GM12878 (cell line): ENCODE measurements around the gene INA. TPM values are rescaled to one million over a fixed set of nuclear protein-coding genes. Genes with fewer than 3 reads are reported as not detected.

Experiments
- ATAC-seq: fragments of 200-7000 bp; cut with Tn5 transposase; 3 replicates; pipeline ENCODE4 v1.9.1; 2020; ENCODE audit warnings: mild to moderate bottlenecking, moderate library complexity
- BruUV-seq: library from RNA; stranded (reverse); fragments of 400-500 nt; replicated peaks from 2 replicates; lab custom pipeline; 2021; lab: Mats Ljungman, UMichigan
- CTCF ChIA-PET: fragments of 300-600 bp; sonication (Branson Sonifier 250); formaldehyde crosslinking; extraction: SDS; loops from one replicate; lab custom pipeline; 2021; ENCODE audit warnings: inconsistent platforms; lab: Yijun Ruan, JAX
- POLR2A ChIA-PET: fragments of 350-600 bp; formaldehyde crosslinking; extraction: SDS; loops from one replicate; lab custom pipeline; 2021; ENCODE audit warnings: inconsistent platforms; lab: Charles Lee
- RAD21 ChIA-PET: fragments of 300-600 bp; sonication (Branson Sonifier 250); formaldehyde crosslinking; loops from one replicate; lab custom pipeline; 2023; ENCODE audit warnings: antibody characterized with exemption; ENCODE audit not compliant: unreplicated experiment; lab: Charles Lee
- SMC1A ChIA-PET: fragments of 300-600 bp; sonication (Branson Sonifier 250); formaldehyde crosslinking; loops from one replicate; lab custom pipeline; 2023; ENCODE audit not compliant: unreplicated experiment, uncharacterized antibody; lab: Charles Lee
- DNase-seq: peaks from one replicate; pipeline ENCODE4 v3.0.0-alpha.2; 2011; ENCODE audit warnings: low read depth, low spot score
- FAIRE-seq: peaks from 3 replicates; lab custom pipeline; 2011; peaks lifted over from hg19 to GRCh38; lab: Jason Lieb, UNC
- H2AFZ ChIP-seq: 2 replicates; pipeline ENCODE4 v1.6.0; 2011; ENCODE audit warnings: low read depth, low read length, control low read depth; ENCODE audit not compliant: control insufficient read depth
- H3K27ac ChIP-seq: 2 replicates; pipeline ENCODE4 v1.5.1; 2011; ENCODE audit warnings: control low read depth; ENCODE audit not compliant: control insufficient read depth, insufficient read depth
- H3K27me3 ChIP-seq, 2 experiments: replicated peaks in 1 of 2; 2 replicates each; pipeline versions ENCODE4 v1.6.0 to v1.6.1; 2011; ENCODE audit warnings: low read length in 1 of 2; ENCODE audit not compliant: control insufficient read depth in 2 of 2, insufficient read depth in 2 of 2
- H3K36me3 ChIP-seq, 2 experiments: 2 replicates each; pipeline ENCODE4 v1.5.1; 2011; ENCODE audit warnings: low read length in 1 of 2; ENCODE audit not compliant: control insufficient read depth in 2 of 2, insufficient read depth in 2 of 2
- H3K4me1 ChIP-seq: 2 replicates; pipeline ENCODE4 v1.6.1; 2011; ENCODE audit warnings: mild to moderate bottlenecking, low read length, moderate library complexity, mixed read lengths; ENCODE audit not compliant: control insufficient read depth, insufficient read depth
- H3K4me2 ChIP-seq: 2 replicates; pipeline ENCODE4 v1.6.0; 2011; ENCODE audit warnings: control low read depth; ENCODE audit not compliant: control insufficient read depth, insufficient read depth
- H3K4me3 ChIP-seq: fragments of 200-600 bp; sonication (generic); 2 replicates; pipeline ENCODE4 v1.5.1; 2016
- H3K79me2 ChIP-seq: 2 replicates; pipeline ENCODE4 v1.6.0; 2011; ENCODE audit warnings: low read length; ENCODE audit not compliant: control insufficient read depth, insufficient read depth
- H3K9ac ChIP-seq: 2 replicates; pipeline ENCODE4 v1.8.0; 2011; ENCODE audit warnings: low read length, control low read depth, mixed read lengths; ENCODE audit not compliant: control insufficient read depth, insufficient read depth
- H3K9me3 ChIP-seq: replicated peaks from 3 replicates; pipeline ENCODE4 v1.5.1; 2011; ENCODE audit warnings: mild to moderate bottlenecking, low read length; ENCODE audit not compliant: control insufficient read depth, insufficient read depth
- H4K20me1 ChIP-seq: 2 replicates; pipeline ENCODE4 v1.6.0; 2011; ENCODE audit not compliant: control insufficient read depth, insufficient read depth
- ETV6 ChIP-seq, 2 experiments: fragments of 450-650 bp in 1 of 2; IDR thresholded peaks in 1 of 2; conservative IDR thresholded peaks in 1 of 2; 2 replicates each; pipeline ENCODE4 v1.6.1; 2014; ENCODE audit warnings: antibody characterized with exemption in 1 of 2, borderline replicate concordance in 1 of 2, low read depth in 1 of 2, mild to moderate bottlenecking in 1 of 2, moderate library complexity in 1 of 2
- EZH2 ChIP-seq: IDR thresholded peaks from 2 replicates; pipeline ENCODE4 v1.6.1; 2012; ENCODE audit warnings: low read depth, mild to moderate bottlenecking, control low read depth, inconsistent platforms, low read length, borderline replicate concordance; ENCODE audit not compliant: control insufficient read depth
- FOXK2 ChIP-seq: fragments of 450-650 bp; IDR thresholded peaks from 2 replicates; pipeline ENCODE4 v1.6.1; 2017; ENCODE audit warnings: mild to moderate bottlenecking, moderate library complexity
- HCFC1 ChIP-seq: fragments of 150-350 bp; IDR thresholded peaks from 2 replicates; pipeline ENCODE4 v1.6.1; 2014; ENCODE audit warnings: low read length
- IKZF1 ChIP-seq: fragments of 450-650 bp; conservative IDR thresholded peaks from 2 replicates; pipeline ENCODE4 v1.6.1; 2017; ENCODE audit warnings: antibody characterized with exemption, mild to moderate bottlenecking
- NFYB ChIP-seq: IDR thresholded peaks from 2 replicates; pipeline ENCODE4 v1.6.1; 2011; ENCODE audit warnings: low read depth, mild to moderate bottlenecking, low read length, improper control_type of control experiment, moderate library complexity; ENCODE audit not compliant: insufficient read depth
- SUPT20H ChIP-seq: IDR thresholded peaks from 2 replicates; pipeline ENCODE4 v1.6.1; 2011; ENCODE audit warnings: low read depth, mild to moderate bottlenecking, low read length, moderate library complexity, borderline replicate concordance; ENCODE audit not compliant: control insufficient read depth
- TARDBP ChIP-seq: IDR thresholded peaks from 2 replicates; pipeline ENCODE4 v1.6.1; 2016; ENCODE audit warnings: borderline replicate concordance
- YBX1 ChIP-seq: fragments of 450-650 bp; IDR thresholded peaks from 2 replicates; pipeline ENCODE4 v1.6.1; 2016; ENCODE audit warnings: antibody characterized with exemption
- in situ Hi-C: fragments of 300-500 bp; cut with MboI; formaldehyde crosslinking; loops from 9 replicates; pipeline ENCODE4 v1.14.3; 2018; ENCODE audit warnings: mixed read lengths
- intact Hi-C: fragments of 100-400 bp; cut with micrococcal nuclease; formaldehyde crosslinking; loops from one replicate; pipeline ENCODE4 v1.14.2; 2022; ENCODE audit not compliant: unreplicated experiment
- polyA plus RNA-seq, 11 experiments: library from polyadenylated mRNA; depleted of rRNA in 4 of 11; unstranded in 6 of 11; stranded (reverse) in 5 of 11; fragments of >200 nt; fragmentation: Nextera tagmentation in 4 of 11; fragmentation: Illumina TruSeq in 1 of 11; extraction: Ambion mirVana in 4 of 11; extraction: Trizol in 1 of 11; gene quantifications; 1 replicate in 1 of 11; 2 replicates in 10 of 11; pipeline versions ENCODE4 v1.2.1 to v1.2.3, GENCODE V29; 2011 to 2016; ENCODE audit warnings: inconsistent platforms in 2 of 11, missing spikeins in 2 of 11, low read depth in 1 of 11
- total RNA-seq, 4 experiments: library from RNA; depleted of rRNA in 3 of 4; stranded (reverse); fragments of >200 nt in 3 of 4; fragmentation: Illumina TruSeq in 1 of 4; extraction: Trizol in 1 of 4; gene quantifications; 2 replicates each; pipeline versions ENCODE4 v1.2.1 to v1.2.3, GENCODE V29; 2013 to 2021
- TF ChIP-seq, protein P1 (sequence below): fragments of 450-650 bp; IDR thresholded peaks from 2 replicates; pipeline ENCODE4 v1.6.1; 2017; ENCODE audit warnings: mild to moderate bottlenecking
- TF ChIP-seq, protein P2 (sequence below): fragments of 450-650 bp; formaldehyde crosslinking; IDR thresholded peaks from 2 replicates; pipeline ENCODE4 v1.4.0; 2020; ENCODE audit warnings: mild to moderate bottlenecking, moderate library complexity
- TF ChIP-seq, protein P3 (sequence below): fragments of 150-350 bp; IDR thresholded peaks from 2 replicates; pipeline ENCODE4 v1.6.1; 2014; ENCODE audit warnings: mild to moderate bottlenecking, low read depth, low read length
- TF ChIP-seq, protein P4 (sequence below): fragments of 450-650 bp; IDR thresholded peaks from 2 replicates; pipeline ENCODE4 v1.6.1; 2016; ENCODE audit warnings: mild to moderate bottlenecking

The INA gene
- total and polyA plus RNA-seq, 10 of the 15 experiments (the other 5 are each of a cell fraction or from before 2014, with no cell fraction given), result 0.14 to 0.23 TPM; not detected in 8

DNA sequence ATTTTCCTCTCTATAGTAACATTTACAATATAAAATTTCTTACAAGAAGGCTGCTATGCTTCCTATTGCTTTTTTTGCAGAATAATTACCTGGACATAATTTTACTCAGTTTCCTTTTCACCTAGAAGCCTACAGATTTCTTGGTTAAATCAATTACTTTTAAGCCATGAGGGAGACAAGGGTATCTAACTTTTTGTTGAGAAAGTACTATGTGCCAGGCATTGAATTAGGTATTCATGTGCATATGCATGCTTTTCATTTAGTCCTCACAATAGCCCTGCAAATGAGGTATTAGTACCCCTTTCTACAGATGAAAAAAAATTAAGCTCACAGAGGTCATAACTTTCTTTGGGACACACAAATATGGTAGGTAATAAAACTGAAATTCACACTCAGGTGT lies 57.6 kb downstream of the INA start:
- intact Hi-C loops (loop anchor here (1.0 to 5.0 kb wide), 2 partner anchors 417 to 497 kb away; partner anchors contain the start of gene CYP17A1), in situ Hi-C loops (no loop called here)
- DNase-seq (no peak), FAIRE-seq (no peak), ATAC-seq (no peak)
- ChIA-PET SMC1A (interaction anchor here (0.6 to 2.3 kb wide), 16 partner anchors 9 to 420 kb away, joined by 3 to 10 read pairs (median 4); no protein-coding TSS in a partner anchor), RAD21 (interaction anchor here (1.2 to 1.7 kb wide), 4 partner anchors 61 to 498 kb away, joined by 3 to 5 read pairs (median 4); partner anchors contain the start of genes ATP5MK, CNNM2 and PDCD11), POLR2A (interaction anchor here (0.5 to 0.6 kb wide), 2 partner anchors 9 to 145 kb away, joined by 3 to 5 read pairs; no protein-coding TSS in a partner anchor), CTCF (interaction anchor here (0.6 to 2.5 kb wide), 34 partner anchors 9 to 538 kb away, joined by 3 to 14 read pairs (median 4); partner anchors contain the start of genes CNNM2 and TAF5)
- TF ChIP-seq ETV6 (conservative IDR thresholded peaks at IDR 0.05 in 1 of 2, IDR thresholded peaks at IDR 0.05 in 1 of 2; ENCODE audit: borderline replicate concordance in 1 of 2, low read depth in 1 of 2) (no peak), HCFC1 (no peak), NFYB (no peak), FOXK2 (no peak), TARDBP (no peak), IKZF1 (no peak), SUPT20H (no peak), EZH2 (no peak), YBX1 (no peak)
- TF ChIP-seq, protein P1, sequence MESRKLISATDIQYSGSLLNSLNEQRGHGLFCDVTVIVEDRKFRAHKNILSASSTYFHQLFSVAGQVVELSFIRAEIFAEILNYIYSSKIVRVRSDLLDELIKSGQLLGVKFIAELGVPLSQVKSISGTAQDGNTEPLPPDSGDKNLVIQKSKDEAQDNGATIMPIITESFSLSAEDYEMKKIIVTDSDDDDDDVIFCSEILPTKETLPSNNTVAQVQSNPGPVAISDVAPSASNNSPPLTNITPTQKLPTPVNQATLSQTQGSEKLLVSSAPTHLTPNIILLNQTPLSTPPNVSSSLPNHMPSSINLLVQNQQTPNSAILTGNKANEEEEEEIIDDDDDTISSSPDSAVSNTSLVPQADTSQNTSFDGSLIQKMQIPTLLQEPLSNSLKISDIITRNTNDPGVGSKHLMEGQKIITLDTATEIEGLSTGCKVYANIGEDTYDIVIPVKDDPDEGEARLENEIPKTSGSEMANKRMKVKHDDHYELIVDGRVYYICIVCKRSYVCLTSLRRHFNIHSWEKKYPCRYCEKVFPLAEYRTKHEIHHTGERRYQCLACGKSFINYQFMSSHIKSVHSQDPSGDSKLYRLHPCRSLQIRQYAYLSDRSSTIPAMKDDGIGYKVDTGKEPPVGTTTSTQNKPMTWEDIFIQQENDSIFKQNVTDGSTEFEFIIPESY, result no peak
- TF ChIP-seq, protein P2, sequence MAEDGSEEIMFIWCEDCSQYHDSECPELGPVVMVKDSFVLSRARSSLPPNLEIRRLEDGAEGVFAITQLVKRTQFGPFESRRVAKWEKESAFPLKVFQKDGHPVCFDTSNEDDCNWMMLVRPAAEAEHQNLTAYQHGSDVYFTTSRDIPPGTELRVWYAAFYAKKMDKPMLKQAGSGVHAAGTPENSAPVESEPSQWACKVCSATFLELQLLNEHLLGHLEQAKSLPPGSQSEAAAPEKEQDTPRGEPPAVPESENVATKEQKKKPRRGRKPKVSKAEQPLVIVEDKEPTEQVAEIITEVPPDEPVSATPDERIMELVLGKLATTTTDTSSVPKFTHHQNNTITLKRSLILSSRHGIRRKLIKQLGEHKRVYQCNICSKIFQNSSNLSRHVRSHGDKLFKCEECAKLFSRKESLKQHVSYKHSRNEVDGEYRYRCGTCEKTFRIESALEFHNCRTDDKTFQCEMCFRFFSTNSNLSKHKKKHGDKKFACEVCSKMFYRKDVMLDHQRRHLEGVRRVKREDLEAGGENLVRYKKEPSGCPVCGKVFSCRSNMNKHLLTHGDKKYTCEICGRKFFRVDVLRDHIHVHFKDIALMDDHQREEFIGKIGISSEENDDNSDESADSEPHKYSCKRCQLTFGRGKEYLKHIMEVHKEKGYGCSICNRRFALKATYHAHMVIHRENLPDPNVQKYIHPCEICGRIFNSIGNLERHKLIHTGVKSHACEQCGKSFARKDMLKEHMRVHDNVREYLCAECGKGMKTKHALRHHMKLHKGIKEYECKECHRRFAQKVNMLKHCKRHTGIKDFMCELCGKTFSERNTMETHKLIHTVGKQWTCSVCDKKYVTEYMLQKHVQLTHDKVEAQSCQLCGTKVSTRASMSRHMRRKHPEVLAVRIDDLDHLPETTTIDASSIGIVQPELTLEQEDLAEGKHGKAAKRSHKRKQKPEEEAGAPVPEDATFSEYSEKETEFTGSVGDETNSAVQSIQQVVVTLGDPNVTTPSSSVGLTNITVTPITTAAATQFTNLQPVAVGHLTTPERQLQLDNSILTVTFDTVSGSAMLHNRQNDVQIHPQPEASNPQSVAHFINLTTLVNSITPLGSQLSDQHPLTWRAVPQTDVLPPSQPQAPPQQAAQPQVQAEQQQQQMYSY (CRISPR knock-in tag), result no peak
- TF ChIP-seq, protein P3, sequence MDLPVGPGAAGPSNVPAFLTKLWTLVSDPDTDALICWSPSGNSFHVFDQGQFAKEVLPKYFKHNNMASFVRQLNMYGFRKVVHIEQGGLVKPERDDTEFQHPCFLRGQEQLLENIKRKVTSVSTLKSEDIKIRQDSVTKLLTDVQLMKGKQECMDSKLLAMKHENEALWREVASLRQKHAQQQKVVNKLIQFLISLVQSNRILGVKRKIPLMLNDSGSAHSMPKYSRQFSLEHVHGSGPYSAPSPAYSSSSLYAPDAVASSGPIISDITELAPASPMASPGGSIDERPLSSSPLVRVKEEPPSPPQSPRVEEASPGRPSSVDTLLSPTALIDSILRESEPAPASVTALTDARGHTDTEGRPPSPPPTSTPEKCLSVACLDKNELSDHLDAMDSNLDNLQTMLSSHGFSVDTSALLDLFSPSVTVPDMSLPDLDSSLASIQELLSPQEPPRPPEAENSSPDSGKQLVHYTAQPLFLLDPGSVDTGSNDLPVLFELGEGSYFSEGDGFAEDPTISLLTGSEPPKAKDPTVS, result no peak
- TF ChIP-seq, protein P4, sequence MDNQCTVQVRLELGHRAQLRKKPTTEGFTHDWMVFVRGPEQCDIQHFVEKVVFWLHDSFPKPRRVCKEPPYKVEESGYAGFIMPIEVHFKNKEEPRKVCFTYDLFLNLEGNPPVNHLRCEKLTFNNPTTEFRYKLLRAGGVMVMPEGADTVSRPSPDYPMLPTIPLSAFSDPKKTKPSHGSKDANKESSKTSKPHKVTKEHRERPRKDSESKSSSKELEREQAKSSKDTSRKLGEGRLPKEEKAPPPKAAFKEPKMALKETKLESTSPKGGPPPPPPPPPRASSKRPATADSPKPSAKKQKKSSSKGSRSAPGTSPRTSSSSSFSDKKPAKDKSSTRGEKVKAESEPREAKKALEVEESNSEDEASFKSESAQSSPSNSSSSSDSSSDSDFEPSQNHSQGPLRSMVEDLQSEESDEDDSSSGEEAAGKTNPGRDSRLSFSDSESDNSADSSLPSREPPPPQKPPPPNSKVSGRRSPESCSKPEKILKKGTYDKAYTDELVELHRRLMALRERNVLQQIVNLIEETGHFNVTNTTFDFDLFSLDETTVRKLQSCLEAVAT, result no peak
- no TSS peak for BruUV-seq
- Histone ChIP-seq H3K4me1 (no peaks in the 10 kb centered on the region), H4K20me1 (no peaks in the 10 kb centered on the region), H3K9ac (no peak overlapping the region), H3K27ac (no peak overlapping the region), H3K9me3 (no peaks in the 10 kb centered on the region), H3K4me3 (no peak overlapping the region), H3K27me3 (no peaks in the 10 kb centered on the region), H2AFZ (no peak overlapping the region), H3K4me2 (no peak overlapping the region), H3K36me3 (peaks cover 6 to 10% of the 10 kb centered on the region in 2 experiments), H3K79me2 (no peaks in the 10 kb centered on the region)
